Testis (tissue), 2 donors: ENCODE data around the gene KMT5C.

Source experiments
- CTCF ChIP-seq, 3 experiments: fragments of 450-650 bp in 2 of 3; fragments of 200-600 bp in 1 of 3; sonication (generic) in 1 of 3; IDR thresholded peaks; one replicate each; pipeline ENCODE4 v1.5.1; 2016 to 2019; ENCODE audit warnings: antibody characterized with exemption in 3 of 3, mild to moderate bottlenecking in 2 of 3, moderate library complexity in 1 of 3
- POLR2A ChIP-seq: fragments of 450-650 bp; IDR thresholded peaks from one replicate; pipeline ENCODE4 v1.6.1; 2017; ENCODE audit warnings: antibody characterized with exemption, mild to moderate bottlenecking, moderate library complexity

DNA sequence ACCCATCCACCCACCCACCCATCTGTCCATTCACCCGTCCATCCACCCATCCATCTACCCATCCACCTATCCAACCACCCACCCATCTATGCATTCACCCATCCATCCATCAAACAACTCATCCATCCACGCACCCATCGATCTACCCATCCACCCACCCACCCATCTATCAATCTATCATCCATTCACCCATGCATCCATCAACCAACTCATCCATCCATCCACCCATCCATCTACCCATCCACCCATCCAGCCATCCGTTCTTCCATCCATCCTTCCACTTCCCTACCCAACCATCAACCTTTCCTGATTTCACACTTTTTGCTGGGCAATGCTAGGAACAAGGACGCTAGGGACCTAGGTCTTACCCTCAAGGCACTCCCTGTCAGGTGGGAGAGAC, 42.3 kb downstream of the KMT5C start:
- TF ChIP-seq POLR2A (no peak), CTCF (IDR thresholded peaks at IDR 0.05) (no peak)
